Nephron progenitor cell (in vitro differentiated cells): Measurements from ENCODE around the gene INSL3.

Source experiments
- DNase-seq: peaks from one replicate; pipeline ENCODE4 v3.0.0; 2021
- H3K27ac Mint-ChIP-seq: 2 replicates; pipeline ENCODE4 v1.8.0; 2021; ENCODE audit warnings: mild to moderate bottlenecking, moderate library complexity, mixed read lengths
- H3K27me3 Mint-ChIP-seq: 2 replicates; pipeline ENCODE4 v1.8.0; 2021; ENCODE audit warnings: mild to moderate bottlenecking, low read depth, mixed read lengths; ENCODE audit not compliant: poor library complexity
- H3K36me3 Mint-ChIP-seq: 2 replicates; pipeline ENCODE4 v1.8.0; 2021; ENCODE audit warnings: low read depth, mixed read lengths
- H3K4me1 Mint-ChIP-seq: 2 replicates; pipeline ENCODE4 v1.8.0; 2021; ENCODE audit warnings: mixed read lengths
- H3K4me3 Mint-ChIP-seq: 2 replicates; pipeline ENCODE4 v1.8.0; 2021; ENCODE audit warnings: mild to moderate bottlenecking, moderate library complexity, mixed read lengths
- H3K9me3 Mint-ChIP-seq: 2 replicates; pipeline ENCODE4 v1.8.0; 2021; ENCODE audit warnings: mild to moderate bottlenecking, moderate library complexity, mixed read lengths
- CTCF ChIP-seq: fragments of 200-600 bp; sonication (generic); IDR thresholded peaks from 2 replicates; pipeline ENCODE4 v1.5.0; 2021; ENCODE audit warnings: antibody characterized with exemption

Gene INSL3

DNA sequence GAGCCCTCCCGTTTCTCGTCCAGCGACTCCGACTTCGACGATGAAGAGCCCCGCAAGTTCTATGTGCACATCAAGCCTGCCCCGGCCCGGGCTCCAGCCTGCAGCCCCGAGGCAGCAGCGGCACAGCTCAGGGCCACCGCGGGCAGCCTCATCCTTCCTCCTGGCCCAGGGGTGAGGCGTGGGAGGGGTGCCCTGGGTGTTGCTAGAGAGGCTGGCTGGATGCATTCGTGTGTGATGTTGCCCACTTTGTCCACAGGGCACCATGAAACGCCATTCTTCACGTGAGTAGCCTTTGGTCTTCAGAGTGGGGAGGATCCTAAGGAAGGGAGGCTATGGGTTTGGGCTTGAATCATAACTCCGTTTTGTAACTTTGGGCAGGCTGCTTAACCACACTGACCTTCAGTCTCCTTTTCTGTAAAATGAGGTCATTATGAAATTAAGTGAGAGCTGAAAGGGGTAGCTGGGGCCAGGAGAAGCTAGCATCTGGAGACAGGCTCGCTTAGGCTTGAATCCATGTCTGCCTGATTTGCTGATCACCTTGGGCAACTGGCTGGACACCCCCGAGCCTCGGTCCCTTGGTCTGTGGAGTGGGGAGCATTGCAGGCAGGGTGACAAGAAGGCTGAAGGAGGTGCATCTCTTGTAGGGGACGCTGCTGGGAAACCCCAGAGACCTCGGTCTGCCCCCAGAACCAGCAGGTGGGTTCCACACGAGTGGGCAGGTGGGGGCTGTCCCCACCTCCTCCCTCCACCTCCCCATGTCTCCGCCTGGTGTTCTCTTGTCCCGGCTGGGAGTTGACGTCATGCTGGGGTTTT lies 45.1 kb downstream of the INSL3 start:
- peaks cover 18% of the 10 kb centered on the region for H3K4me1 Mint-ChIP-seq
- no peaks in the 10 kb centered on the region for H3K9me3 Mint-ChIP-seq
- no peak for TF ChIP-seq CTCF
- H3K27me3 Mint-ChIP-seq = peaks cover 49% of the 10 kb centered on the region
- DNase-seq = no peak
- no peak overlapping the region for H3K27ac Mint-ChIP-seq
- no peaks in the 10 kb centered on the region for H3K36me3 Mint-ChIP-seq
- H3K4me3 Mint-ChIP-seq = no peak overlapping the region

DNA sequence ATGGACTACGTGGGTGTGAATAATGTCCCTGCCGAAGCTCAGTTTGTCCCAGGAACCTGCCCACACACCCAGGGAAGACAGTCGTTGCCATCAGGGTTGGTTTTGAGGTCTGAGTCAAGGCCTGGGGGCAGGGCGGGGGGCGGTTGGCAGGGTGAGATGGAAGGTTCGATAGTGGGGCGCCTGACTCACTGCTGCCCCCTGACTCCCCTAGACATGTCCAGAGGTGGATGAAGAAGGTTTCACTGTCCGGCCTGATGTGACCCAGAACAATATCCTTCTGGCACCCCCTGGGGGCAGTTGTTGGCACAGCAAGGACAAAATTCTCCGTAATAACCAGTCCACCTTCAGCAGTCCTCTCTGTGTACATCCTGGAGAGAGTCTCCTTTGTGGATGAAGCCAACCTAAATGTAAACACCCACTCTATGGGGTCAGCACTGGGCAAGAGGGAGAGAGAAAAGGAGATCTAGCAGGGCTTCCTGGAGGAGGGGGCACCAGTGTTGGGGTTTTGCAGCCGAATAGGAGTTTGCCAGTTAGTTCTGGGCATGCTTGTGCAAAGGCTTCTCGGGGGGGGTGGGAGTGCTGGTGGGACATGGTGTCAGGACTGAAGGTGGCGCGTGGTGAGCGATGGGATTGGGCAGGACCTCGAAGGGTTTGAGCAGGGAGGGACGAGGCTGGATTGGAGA lies 45.9 kb downstream of the INSL3 start:
- Mint-ChIP-seq H3K36me3 (no peaks in the 10 kb centered on the region), H3K27me3 (peaks cover 56% of the 10 kb centered on the region)

DNA sequence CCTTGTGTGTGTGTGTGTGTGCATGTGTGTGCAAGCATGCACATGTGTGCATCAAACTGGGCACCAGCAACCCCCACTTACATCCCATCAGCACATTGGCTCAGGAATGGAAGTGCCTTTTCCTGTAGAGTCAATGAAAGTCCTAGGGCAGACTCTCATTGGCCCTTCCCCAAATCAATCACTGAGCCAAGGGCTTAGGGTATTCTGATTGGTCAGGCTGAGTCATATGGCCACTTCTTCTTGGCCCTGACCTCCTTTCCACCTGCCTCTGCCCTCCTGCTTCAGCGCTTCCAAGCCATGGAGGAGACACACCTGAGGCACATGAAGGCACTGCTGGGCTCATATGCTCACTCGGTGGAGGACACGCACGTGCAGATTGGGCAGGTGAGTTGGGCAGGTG lies 49.1 kb downstream of the INSL3 start:
- Mint-ChIP-seq H3K4me3 (no peak overlapping the region), H3K4me1 (peaks cover 12% of the 10 kb centered on the region), H3K36me3 (no peaks in the 10 kb centered on the region), H3K27ac (no peak overlapping the region), H3K27me3 (peaks cover 39% of the 10 kb centered on the region), H3K9me3 (no peaks in the 10 kb centered on the region)
- DNase-seq = no peak
- TF ChIP-seq CTCF = no peak

More for the DNA sequence above, 45.9 kb downstream of the INSL3 start:
- TF ChIP-seq CTCF = peak; percentile 72
- peaks cover 18% of the 10 kb centered on the region for H3K4me1 Mint-ChIP-seq
- peak overlapping the region; percentile 5 for H3K4me3 Mint-ChIP-seq
- H3K9me3 Mint-ChIP-seq = no peaks in the 10 kb centered on the region
- H3K27ac Mint-ChIP-seq = no peak overlapping the region
- peak; percentile 86 for DNase-seq

- no peak overlapping the region for H3K27ac Mint-ChIP-seq
- peaks cover 10% of the 10 kb centered on the region for H3K4me1 Mint-ChIP-seq
- no peak for DNase-seq
- no peaks in the 10 kb centered on the region for H3K36me3 Mint-ChIP-seq
- no peak overlapping the region for H3K4me3 Mint-ChIP-seq
- H3K27me3 Mint-ChIP-seq = peaks cover 33% of the 10 kb centered on the region
- TF ChIP-seq CTCF = no peak
- no peaks in the 10 kb centered on the region for H3K9me3 Mint-ChIP-seq
These were observed 50.7 kb downstream of the INSL3 start for GRCh38 chr19:17770613-17771012.

GRCh38 chr19:17767559-17767958 lies 53.8 kb downstream of the INSL3 start:
- Mint-ChIP-seq H3K36me3 (no peaks in the 10 kb centered on the region), H3K27ac (no peak overlapping the region), H3K9me3 (no peaks in the 10 kb centered on the region), H3K4me3 (no peak overlapping the region), H3K27me3 (peaks cover 37% of the 10 kb centered on the region), H3K4me1 (peaks cover 11% of the 10 kb centered on the region)
- no peak for TF ChIP-seq CTCF
- no peak for DNase-seq
